Measurements from ENCODE around the gene ERGIC1. TPM values are rescaled to one million over a fixed set of nuclear protein-coding genes. Genes with fewer than 3 reads are reported as not detected.

The ERGIC1 gene
- polyA plus RNA-seq, 1 donor from 2014 or later, result 59.1 TPM

DNA sequence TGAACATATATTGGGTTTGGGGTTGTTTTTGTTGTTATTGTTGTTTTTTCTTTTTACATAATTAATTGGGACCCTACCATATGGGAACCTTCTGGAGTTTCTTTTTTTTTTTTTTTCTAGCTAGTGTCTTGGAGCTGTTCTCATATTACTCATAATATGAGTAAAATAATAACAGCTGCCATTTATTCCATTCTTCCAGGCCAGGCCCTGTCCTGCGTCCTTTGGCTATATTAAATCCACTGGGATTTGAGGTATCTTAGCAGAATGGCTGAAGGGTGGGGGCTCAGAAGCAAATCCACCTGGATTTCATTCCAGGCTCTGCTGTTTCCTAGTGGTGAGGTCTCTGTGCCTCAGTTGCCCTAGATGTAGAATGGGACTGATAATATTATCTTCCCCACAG is 77.9 kb downstream of the ERGIC1 start:
- H3K9me2 ChIP-seq (ENCODE audit: insufficient read depth, low read length), result no peaks in the 10 kb centered on the region
- H4K20me1 ChIP-seq (ENCODE audit: insufficient read depth), result no peaks in the 10 kb centered on the region
- no peaks in the 10 kb centered on the region for H3K27me3 ChIP-seq (ENCODE audit: insufficient read depth, low read depth, low read length)
- H3K9me3 ChIP-seq (ENCODE audit: low read length), result no peaks in the 10 kb centered on the region
- no peaks in the 10 kb centered on the region for H3F3A ChIP-seq (ENCODE audit: insufficient read depth, low read length, poor library complexity, severe bottlenecking)
- H3K27ac ChIP-seq (ENCODE audit: low read length), result no peak overlapping the region
- no peak for TF ChIP-seq TAF1 (IDR thresholded peaks at IDR 0.05; ENCODE audit: low read depth)
- no peak for TF ChIP-seq MXI1 (conservative IDR thresholded peaks at IDR 0.05; ENCODE audit: poor library complexity, severe bottlenecking)
- TF ChIP-seq POLR2AphosphoS5 (IDR thresholded peaks at IDR 0.05), result no peak
- no peak for TF ChIP-seq EZH2 (IDR thresholded peaks at IDR 0.05; ENCODE audit: borderline replicate concordance, insufficient read depth, low read length, poor library complexity, severe bottlenecking)
- TF ChIP-seq, protein P1, sequence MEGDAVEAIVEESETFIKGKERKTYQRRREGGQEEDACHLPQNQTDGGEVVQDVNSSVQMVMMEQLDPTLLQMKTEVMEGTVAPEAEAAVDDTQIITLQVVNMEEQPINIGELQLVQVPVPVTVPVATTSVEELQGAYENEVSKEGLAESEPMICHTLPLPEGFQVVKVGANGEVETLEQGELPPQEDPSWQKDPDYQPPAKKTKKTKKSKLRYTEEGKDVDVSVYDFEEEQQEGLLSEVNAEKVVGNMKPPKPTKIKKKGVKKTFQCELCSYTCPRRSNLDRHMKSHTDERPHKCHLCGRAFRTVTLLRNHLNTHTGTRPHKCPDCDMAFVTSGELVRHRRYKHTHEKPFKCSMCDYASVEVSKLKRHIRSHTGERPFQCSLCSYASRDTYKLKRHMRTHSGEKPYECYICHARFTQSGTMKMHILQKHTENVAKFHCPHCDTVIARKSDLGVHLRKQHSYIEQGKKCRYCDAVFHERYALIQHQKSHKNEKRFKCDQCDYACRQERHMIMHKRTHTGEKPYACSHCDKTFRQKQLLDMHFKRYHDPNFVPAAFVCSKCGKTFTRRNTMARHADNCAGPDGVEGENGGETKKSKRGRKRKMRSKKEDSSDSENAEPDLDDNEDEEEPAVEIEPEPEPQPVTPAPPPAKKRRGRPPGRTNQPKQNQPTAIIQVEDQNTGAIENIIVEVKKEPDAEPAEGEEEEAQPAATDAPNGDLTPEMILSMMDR (IDR thresholded peaks at IDR 0.05; ENCODE audit: poor library complexity, severe bottlenecking), result no peak
- TF ChIP-seq, protein P2, sequence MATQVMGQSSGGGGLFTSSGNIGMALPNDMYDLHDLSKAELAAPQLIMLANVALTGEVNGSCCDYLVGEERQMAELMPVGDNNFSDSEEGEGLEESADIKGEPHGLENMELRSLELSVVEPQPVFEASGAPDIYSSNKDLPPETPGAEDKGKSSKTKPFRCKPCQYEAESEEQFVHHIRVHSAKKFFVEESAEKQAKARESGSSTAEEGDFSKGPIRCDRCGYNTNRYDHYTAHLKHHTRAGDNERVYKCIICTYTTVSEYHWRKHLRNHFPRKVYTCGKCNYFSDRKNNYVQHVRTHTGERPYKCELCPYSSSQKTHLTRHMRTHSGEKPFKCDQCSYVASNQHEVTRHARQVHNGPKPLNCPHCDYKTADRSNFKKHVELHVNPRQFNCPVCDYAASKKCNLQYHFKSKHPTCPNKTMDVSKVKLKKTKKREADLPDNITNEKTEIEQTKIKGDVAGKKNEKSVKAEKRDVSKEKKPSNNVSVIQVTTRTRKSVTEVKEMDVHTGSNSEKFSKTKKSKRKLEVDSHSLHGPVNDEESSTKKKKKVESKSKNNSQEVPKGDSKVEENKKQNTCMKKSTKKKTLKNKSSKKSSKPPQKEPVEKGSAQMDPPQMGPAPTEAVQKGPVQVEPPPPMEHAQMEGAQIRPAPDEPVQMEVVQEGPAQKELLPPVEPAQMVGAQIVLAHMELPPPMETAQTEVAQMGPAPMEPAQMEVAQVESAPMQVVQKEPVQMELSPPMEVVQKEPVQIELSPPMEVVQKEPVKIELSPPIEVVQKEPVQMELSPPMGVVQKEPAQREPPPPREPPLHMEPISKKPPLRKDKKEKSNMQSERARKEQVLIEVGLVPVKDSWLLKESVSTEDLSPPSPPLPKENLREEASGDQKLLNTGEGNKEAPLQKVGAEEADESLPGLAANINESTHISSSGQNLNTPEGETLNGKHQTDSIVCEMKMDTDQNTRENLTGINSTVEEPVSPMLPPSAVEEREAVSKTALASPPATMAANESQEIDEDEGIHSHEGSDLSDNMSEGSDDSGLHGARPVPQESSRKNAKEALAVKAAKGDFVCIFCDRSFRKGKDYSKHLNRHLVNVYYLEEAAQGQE (IDR thresholded peaks at IDR 0.05; ENCODE audit: borderline replicate concordance), result no peak
- TF ChIP-seq EP300 (conservative IDR thresholded peaks at IDR 0.05; ENCODE audit: poor library complexity, severe bottlenecking), result no peak
- TF ChIP-seq RAD21 (conservative IDR thresholded peaks at IDR 0.05), result no peak
- no peak for TF ChIP-seq SMC3 (conservative IDR thresholded peaks at IDR 0.05; ENCODE audit: poor library complexity)
- H3K79me2 ChIP-seq (replicated peaks; ENCODE audit: insufficient read depth, low read length), result no peaks in the 10 kb centered on the region
- no peak overlapping the region for H2AFZ ChIP-seq (ENCODE audit: low read depth, low read length)
- H3K9ac ChIP-seq (ENCODE audit: low read length), result no peak overlapping the region
- H3K36me3 ChIP-seq (ENCODE audit: insufficient read depth, low read length), result no peaks in the 10 kb centered on the region
- H3K4me3 ChIP-seq (ENCODE audit: low read length), result no peak overlapping the region
- H3K4me2 ChIP-seq (ENCODE audit: low read length), result no peak overlapping the region

DNA sequence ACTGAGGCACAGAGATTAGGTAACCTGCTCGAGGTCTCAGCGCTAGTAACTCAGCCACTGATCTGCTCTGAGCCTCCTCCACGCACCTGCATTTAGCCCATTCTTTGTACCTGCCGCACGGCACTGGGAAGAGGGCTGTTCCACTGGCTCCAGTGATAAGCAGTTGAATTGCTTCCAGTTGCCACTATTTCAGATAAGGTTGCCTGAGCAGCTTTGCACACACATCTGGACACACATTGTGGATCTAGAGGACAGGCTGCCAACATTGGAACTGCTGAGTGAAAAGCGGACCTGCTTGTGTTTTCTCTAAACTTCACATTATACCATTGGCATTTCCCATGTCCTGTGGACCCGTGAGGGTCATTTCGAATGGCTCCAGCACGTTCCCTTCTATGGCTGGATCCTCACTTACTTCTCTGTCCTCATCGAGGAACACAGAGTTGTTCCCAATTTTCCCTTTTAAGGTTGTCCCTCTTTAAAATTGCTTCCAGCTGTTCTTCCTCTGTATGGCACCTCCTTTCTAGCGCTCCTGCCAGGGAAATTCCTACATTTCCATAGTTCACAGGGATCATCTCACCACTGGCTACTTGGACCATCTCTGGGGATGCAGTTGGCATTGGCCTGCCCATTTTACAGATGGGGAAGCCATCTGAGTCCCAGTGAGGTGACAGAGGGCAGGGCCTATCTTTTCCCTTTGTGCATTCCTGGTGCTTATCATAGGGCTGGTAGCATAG is 79.2 kb downstream of the ERGIC1 start:
- no peaks in the 10 kb centered on the region for H3K36me3 ChIP-seq (ENCODE audit: insufficient read depth, low read length)
- H3F3A ChIP-seq (ENCODE audit: insufficient read depth, low read length, poor library complexity, severe bottlenecking), result no peaks in the 10 kb centered on the region
- TF ChIP-seq RAD21 (conservative IDR thresholded peaks at IDR 0.05) (no peak), EZH2 (IDR thresholded peaks at IDR 0.05; ENCODE audit: borderline replicate concordance, insufficient read depth, low read length, poor library complexity, severe bottlenecking) (no peak), TAF1 (IDR thresholded peaks at IDR 0.05; ENCODE audit: low read depth) (no peak), MXI1 (conservative IDR thresholded peaks at IDR 0.05; ENCODE audit: poor library complexity, severe bottlenecking) (no peak)
- TF ChIP-seq, protein P2 (IDR thresholded peaks at IDR 0.05; ENCODE audit: borderline replicate concordance), result no peak
- H3K79me2 ChIP-seq (replicated peaks; ENCODE audit: insufficient read depth, low read length), result no peaks in the 10 kb centered on the region
- H3K4me2 ChIP-seq (ENCODE audit: low read length), result no peak overlapping the region
- H3K27me3 ChIP-seq (ENCODE audit: insufficient read depth, low read depth, low read length), result no peaks in the 10 kb centered on the region
- no peak overlapping the region for H2AFZ ChIP-seq (ENCODE audit: low read depth, low read length)
- no peak overlapping the region for H3K9ac ChIP-seq (ENCODE audit: low read length)
- no peaks in the 10 kb centered on the region for H3K9me3 ChIP-seq (ENCODE audit: low read length)
- H3K9me2 ChIP-seq (ENCODE audit: insufficient read depth, low read length), result no peaks in the 10 kb centered on the region
- no peak overlapping the region for H3K4me3 ChIP-seq (ENCODE audit: low read length)
- no peaks in the 10 kb centered on the region for H4K20me1 ChIP-seq (ENCODE audit: insufficient read depth)
- no peak overlapping the region for H3K27ac ChIP-seq (ENCODE audit: low read length)
